AG04450 (cell line): ENCODE measurements around the gene PAX5. TPM values are rescaled to one million over a fixed set of nuclear protein-coding genes. Genes with fewer than 3 reads are reported as not detected.
A peak's percentile ranks its signal among the peaks of the same experiment; 100 is the strongest.

ENCODE experiments used
- CTCF ChIA-PET: fragments of 300-600, 350-600 bp; formaldehyde crosslinking; extraction: SDS; loops from one replicate; lab custom pipeline; 2022; ENCODE audit warnings: antibody characterized with exemption, inconsistent platforms; lab: Charles Lee
- POLR2A ChIA-PET: fragments of 350-600 bp; formaldehyde crosslinking; extraction: SDS; loops from one replicate; lab custom pipeline; 2021; ENCODE audit warnings: antibody characterized with exemption, inconsistent platforms; lab: Yijun Ruan, JAX
- DNase-seq: peaks from one replicate; pipeline ENCODE4 v3.0.0-alpha.2; 2011; ENCODE audit warnings: low read depth, low spot score
- H3K27ac ChIP-seq: one replicate; pipeline ENCODE4 v1.5.1; 2012; ENCODE audit warnings: low read depth, low read length, control low read depth
- H3K27me3 ChIP-seq: one replicate; pipeline ENCODE4 v1.6.0; 2012; ENCODE audit warnings: low read length; ENCODE audit not compliant: control insufficient read depth, insufficient read depth
- H3K4me3 ChIP-seq: 2 replicates; pipeline ENCODE4 v1.5.1; 2011; ENCODE audit warnings: mild to moderate bottlenecking, low read depth, low read length, control low read depth
- H3K9me3 ChIP-seq: 2 replicates; pipeline ENCODE4 v1.5.1; 2012; ENCODE audit warnings: low read length; ENCODE audit not compliant: control insufficient read depth, insufficient read depth
- polyA plus RNA-seq: library from polyadenylated mRNA; depleted of rRNA; stranded (reverse); fragments of >200 nt; gene quantifications from 2 replicates; pipeline ENCODE4 v1.2.3, GENCODE V29; 2011
- TF ChIP-seq, protein P1 (sequence below): IDR thresholded peaks from 2 replicates; pipeline ENCODE4 v1.5.1; 2011; ENCODE audit warnings: low read depth, low read length, control low read depth, inconsistent platforms

Gene PAX5
- polyA plus RNA-seq, 1 experiment, result not detected

DNA sequence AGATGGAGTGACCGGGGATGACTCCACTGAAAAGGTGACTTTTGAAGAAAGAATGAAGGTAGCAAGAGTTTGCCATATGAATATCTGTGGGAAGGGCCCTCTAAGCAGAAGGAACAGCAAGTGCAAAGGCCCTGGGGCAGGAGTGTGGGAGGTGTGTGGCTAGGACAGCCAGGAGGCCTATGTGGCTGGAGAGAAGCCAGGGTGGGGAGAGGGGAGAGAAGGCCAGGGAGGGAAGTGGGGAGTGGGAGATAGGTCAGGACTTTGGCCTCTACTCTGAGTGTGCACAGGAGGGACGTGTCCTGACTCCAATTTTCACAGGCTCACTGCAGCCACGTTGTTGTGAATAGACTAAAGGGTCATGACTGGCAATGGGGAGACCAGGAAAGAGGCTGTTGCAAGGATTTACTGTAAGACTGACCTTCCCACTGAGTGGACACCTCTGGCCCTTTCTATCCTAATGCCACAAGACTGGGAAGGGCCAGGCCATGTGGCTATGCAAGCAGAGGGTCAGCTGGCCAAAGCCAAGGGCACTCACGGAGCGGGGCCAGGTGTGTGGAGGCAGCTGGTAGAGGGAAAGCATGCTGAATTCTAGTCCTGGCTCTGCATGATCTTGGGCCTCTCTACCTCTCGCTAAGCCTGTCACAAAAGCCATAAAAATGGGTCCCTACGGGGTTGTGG, 172.4 kb downstream of the PAX5 start:
- Histone ChIP-seq H3K27ac (no peak overlapping the region), H3K27me3 (peaks cover 57% of the 10 kb centered on the region), H3K4me3 (no peak overlapping the region), H3K9me3 (no peaks in the 10 kb centered on the region)
- TF ChIP-seq, protein P1, sequence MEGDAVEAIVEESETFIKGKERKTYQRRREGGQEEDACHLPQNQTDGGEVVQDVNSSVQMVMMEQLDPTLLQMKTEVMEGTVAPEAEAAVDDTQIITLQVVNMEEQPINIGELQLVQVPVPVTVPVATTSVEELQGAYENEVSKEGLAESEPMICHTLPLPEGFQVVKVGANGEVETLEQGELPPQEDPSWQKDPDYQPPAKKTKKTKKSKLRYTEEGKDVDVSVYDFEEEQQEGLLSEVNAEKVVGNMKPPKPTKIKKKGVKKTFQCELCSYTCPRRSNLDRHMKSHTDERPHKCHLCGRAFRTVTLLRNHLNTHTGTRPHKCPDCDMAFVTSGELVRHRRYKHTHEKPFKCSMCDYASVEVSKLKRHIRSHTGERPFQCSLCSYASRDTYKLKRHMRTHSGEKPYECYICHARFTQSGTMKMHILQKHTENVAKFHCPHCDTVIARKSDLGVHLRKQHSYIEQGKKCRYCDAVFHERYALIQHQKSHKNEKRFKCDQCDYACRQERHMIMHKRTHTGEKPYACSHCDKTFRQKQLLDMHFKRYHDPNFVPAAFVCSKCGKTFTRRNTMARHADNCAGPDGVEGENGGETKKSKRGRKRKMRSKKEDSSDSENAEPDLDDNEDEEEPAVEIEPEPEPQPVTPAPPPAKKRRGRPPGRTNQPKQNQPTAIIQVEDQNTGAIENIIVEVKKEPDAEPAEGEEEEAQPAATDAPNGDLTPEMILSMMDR, result no peak
- ChIA-PET POLR2A (no interaction called here), CTCF (interaction anchor here (0.9 to 4.6 kb wide), 2 partner anchors 8 to 12 kb away, joined by 3 to 26 read pairs; no protein-coding TSS in a partner anchor)
- DNase-seq, result no peak

DNA sequence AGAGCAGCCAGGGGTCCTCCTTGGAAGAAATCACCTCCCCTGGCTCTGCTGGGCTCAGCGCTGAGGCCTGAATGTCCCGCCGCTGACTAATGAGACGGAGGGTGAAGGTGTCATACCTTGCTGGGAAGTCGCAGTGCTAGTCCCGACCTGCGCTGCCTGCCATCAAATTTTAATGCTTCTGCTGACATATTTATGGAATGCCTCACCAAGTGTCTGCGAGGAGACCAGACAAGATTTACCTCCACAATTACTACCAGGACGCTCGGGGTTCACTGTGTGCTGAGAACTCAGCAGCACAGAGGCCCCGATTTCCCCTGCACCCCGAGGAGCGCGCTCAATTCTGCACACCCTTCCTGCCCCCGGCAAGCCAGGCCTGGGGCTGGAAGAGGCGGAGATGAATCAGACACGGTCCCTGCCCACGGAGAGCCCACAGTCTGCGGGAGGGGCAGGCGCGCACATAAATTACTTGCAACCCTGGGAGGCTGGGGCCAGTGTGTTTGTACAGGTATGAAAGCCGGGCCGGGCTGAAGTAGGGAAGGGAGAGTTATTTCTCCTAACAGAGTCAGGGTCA, 175.2 kb downstream of the PAX5 start:
- Histone ChIP-seq H3K27me3 (peaks cover 46% of the 10 kb centered on the region), H3K4me3 (no peak overlapping the region), H3K27ac (no peak overlapping the region), H3K9me3 (no peaks in the 10 kb centered on the region)
- ChIA-PET CTCF (interaction anchor here (1.6 kb wide), 1 partner anchor 452 kb away, joined by 3 read pairs; no protein-coding TSS in a partner anchor), POLR2A (no interaction called here)
- TF ChIP-seq, protein P1, result no peak
- no peak for DNase-seq

DNA sequence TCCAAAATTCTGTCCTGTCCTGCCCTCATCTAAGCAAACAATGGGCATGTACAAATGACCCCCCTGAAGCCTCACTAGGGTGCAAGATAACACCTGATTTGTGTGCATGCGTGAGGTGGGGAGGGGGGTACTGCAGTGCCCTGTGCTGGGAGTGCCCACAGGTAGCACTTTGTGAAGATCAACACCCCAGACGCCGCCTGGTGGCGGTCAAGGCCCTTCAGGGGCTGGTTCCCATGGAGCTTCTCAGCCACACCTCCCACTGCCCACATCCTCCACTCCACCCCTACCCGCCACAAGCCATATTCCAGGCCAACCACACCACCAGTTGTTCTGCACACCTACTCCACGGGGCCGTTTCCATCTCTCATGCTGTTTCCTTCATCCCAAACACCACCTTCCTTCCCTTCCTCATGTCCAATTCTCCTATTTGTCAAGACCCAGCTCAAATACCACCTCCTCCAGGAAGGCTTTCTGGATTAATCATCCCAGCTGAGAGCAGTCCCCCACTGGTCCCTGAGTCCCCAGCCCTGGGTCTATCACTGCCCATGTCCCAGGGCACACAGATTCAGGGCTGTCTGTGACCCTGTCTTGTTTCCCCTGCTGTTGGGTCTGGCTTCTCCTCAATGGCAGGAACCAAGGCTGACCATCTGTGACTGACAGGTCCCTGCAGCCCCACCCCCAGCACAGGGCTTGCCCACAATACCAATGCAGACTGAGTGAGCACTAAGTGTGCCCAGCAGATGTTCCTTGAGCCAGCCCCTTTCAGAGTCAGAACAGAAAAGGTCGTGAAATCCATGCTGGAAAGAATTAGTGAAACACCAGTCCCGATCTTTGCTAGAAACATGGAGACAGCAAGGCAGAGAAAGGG, 178.4 kb downstream of the PAX5 start:
- CTCF ChIA-PET, result no interaction called here

DNA sequence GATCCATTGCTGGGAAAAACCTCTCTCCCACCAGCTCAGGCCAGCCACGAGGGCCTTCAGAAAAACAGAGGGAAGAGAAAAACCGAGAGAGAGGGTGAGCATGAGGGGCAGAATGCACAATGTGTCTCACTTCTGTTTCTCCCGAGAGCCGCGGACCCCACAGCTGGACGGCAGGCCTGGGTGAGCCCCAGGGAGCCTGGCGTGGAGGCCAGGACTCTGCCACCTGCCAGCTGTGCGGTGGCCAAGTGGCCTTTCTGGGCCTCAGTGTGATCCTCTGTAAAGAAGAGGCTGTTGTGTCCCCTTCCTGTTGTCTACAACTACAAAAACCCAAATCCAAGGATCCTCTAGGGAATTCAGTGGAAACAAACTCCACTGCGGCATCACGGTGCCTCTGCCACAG, 179.3 kb downstream of the PAX5 start:
- ChIA-PET CTCF (no interaction called here), POLR2A (no interaction called here)
- DNase-seq, result no peak
- Histone ChIP-seq H3K4me3 (no peak overlapping the region), H3K27ac (no peak overlapping the region), H3K9me3 (no peaks in the 10 kb centered on the region), H3K27me3 (peaks cover 34% of the 10 kb centered on the region)
- TF ChIP-seq, protein P1, result no peak

More for the DNA sequence above, 178.4 kb downstream of the PAX5 start:
- TF ChIP-seq, protein P1, result peak; percentile 25; the same call in 1 of the 2 replicates
- POLR2A ChIA-PET, result no interaction called here
- H3K9me3 ChIP-seq, result no peaks in the 10 kb centered on the region
- H3K4me3 ChIP-seq, result no peak overlapping the region
- no peak for DNase-seq
- peaks cover 33% of the 10 kb centered on the region for H3K27me3 ChIP-seq
- H3K27ac ChIP-seq, result no peak overlapping the region
